Measurements from ENCODE around the gene TPGS2. TPM values are rescaled to one million over a fixed set of nuclear protein-coding genes. Genes with fewer than 3 reads are reported as not detected.
A peak's percentile ranks its signal among the peaks of the same experiment; 100 is the strongest.

Gene TPGS2
- total and polyA plus RNA-seq, 9 donors: 55.9 to 122 (median 74.1) TPM

DNA sequence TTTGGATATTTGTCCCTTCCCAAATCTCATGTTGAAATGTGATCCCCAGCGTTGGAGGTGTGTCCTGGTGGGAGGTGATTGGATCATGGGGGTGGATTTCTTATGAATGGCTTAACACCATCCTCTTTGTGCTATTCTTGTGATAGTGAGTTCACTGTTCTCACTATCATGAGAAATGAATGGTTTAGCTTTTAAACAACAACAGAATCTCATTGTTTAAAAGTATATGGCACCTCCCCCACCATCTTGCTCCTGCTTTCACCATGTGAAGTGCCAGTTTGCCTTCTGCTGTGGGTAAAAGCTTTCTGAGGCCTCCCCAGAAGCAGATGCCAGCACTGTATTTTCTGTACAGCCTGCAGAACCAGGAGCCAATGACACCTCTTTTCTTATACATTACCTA lies 38.3 kb upstream of the TPGS2 start:
- Histone ChIP-seq H3K4me3 (no peak overlapping the region), H3K27ac (no peak overlapping the region), H3K9me3 (no peaks in the 10 kb centered on the region), H3K36me3 (no peaks in the 10 kb centered on the region), H3K4me1 (ENCODE audit: insufficient read depth) (no peaks in the 10 kb centered on the region), H3K27me3 (no peaks in the 10 kb centered on the region)
- intact Hi-C loops (cut with DNase I): no loop called here
- no peak for DNase-seq
- WGBS, 3 donors: 92 to 94% (median 94%) methylated on average over 1 of the region's 1 CpG
- no peak for TF ChIP-seq EP300 (IDR thresholded peaks at IDR 0.05)
- TF ChIP-seq, protein P1, sequence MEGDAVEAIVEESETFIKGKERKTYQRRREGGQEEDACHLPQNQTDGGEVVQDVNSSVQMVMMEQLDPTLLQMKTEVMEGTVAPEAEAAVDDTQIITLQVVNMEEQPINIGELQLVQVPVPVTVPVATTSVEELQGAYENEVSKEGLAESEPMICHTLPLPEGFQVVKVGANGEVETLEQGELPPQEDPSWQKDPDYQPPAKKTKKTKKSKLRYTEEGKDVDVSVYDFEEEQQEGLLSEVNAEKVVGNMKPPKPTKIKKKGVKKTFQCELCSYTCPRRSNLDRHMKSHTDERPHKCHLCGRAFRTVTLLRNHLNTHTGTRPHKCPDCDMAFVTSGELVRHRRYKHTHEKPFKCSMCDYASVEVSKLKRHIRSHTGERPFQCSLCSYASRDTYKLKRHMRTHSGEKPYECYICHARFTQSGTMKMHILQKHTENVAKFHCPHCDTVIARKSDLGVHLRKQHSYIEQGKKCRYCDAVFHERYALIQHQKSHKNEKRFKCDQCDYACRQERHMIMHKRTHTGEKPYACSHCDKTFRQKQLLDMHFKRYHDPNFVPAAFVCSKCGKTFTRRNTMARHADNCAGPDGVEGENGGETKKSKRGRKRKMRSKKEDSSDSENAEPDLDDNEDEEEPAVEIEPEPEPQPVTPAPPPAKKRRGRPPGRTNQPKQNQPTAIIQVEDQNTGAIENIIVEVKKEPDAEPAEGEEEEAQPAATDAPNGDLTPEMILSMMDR (IDR thresholded peaks at IDR 0.05): no peak
- no peak for TF ChIP-seq POLR2A (IDR thresholded peaks at IDR 0.05)

DNA sequence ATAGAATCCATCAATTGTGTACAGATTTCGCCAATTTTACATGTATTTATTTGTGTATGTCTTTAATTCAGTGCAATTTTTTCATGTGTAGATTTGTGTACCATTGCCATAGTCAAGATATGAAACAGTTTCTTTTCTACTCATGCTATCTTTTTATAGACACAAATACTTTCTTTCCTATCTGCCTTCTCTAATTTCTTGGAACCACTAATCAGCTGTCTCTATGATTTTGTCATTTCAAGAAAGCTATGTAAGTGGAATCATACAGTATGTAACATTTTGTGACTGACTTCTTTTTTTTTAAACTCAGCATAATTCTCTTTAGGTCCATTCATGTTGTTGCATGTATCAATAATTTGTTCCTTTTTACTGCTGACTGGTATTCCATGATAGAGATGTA lies 33.4 kb upstream of the TPGS2 start:
- no peaks in the 10 kb centered on the region for H3K27me3 ChIP-seq
- WGBS, 3 donors: 98 to 100% (median 98%) methylated on average over 1 of the region's 1 CpG
- H3K4me3 ChIP-seq: no peak overlapping the region
- H3K36me3 ChIP-seq: no peaks in the 10 kb centered on the region
- H3K27ac ChIP-seq: no peak overlapping the region
- H3K9me3 ChIP-seq: no peaks in the 10 kb centered on the region
- H3K4me1 ChIP-seq (ENCODE audit: insufficient read depth): peaks cover 4% of the 10 kb centered on the region
- intact Hi-C loops (cut with DNase I): no loop called here
- DNase-seq: no peak
- TF ChIP-seq POLR2A (IDR thresholded peaks at IDR 0.05): no peak
- no peak for TF ChIP-seq EP300 (IDR thresholded peaks at IDR 0.05)
- TF ChIP-seq, protein P1 (IDR thresholded peaks at IDR 0.05): no peak

DNA sequence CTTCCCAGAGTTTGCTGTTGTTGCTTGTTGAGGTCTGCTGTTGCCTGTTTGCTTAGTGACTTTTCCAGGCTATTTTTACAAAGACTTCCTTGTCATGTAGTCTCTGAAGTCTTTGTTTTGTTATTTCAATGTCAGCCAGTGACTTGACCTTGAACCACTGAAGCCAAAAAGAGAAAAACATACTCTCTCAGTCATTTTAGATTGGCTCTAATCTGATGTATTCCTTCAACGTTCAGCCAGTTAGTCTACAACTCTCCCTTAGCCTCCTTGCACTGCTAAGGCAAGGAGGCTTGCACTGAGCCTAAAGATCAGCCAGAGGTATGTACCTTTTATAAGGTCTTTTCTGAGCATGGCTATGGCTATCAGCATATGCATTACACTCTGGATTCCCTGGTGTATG lies 28.0 kb upstream of the TPGS2 start:
- peaks cover 0 to 4% of the 10 kb centered on the region in 2 donors for H3K9me3 ChIP-seq
- no peak for DNase-seq
- H3K4me1 ChIP-seq (ENCODE audit: insufficient read depth): peaks cover 7% of the 10 kb centered on the region
- TF ChIP-seq EP300 (IDR thresholded peaks at IDR 0.05): no peak
- no peaks in the 10 kb centered on the region for H3K27me3 ChIP-seq
- WGBS, 3 donors: 0 to 7% (median 3%) methylated on average over 1 of the region's 1 CpG
- H3K4me3 ChIP-seq: no peak overlapping the region
- intact Hi-C loops (cut with DNase I): no loop called here
- no peaks in the 10 kb centered on the region for H3K36me3 ChIP-seq
- peak overlapping the region in 1 of 2 donors; percentile 32 for H3K27ac ChIP-seq

DNA sequence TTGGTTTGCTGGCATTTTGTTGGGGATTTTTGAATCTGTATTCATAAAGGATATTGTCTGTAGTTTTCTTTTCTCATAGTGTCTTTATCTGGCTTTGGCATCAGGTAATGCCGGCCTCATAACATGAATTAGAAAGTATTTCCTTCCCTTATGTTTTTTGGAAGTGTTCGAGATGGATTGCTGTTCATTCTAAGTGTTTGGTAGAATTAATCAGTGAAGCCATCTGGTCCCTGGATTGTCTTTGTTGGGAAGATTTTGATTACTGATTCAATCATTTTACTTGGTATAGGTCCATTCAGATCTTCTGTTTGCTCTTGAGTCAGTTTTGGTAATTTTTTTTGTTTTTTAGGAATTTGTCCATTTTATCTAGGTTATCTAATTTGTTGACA lies 22.4 kb upstream of the TPGS2 start:
- intact Hi-C loops (cut with DNase I): no loop called here
- 60 to 93% (median 85%) methylated on average over 2 of the region's 2 CpGs for WGBS, 3 donors
- H3K4me1 ChIP-seq (ENCODE audit: insufficient read depth): no peaks in the 10 kb centered on the region

DNA sequence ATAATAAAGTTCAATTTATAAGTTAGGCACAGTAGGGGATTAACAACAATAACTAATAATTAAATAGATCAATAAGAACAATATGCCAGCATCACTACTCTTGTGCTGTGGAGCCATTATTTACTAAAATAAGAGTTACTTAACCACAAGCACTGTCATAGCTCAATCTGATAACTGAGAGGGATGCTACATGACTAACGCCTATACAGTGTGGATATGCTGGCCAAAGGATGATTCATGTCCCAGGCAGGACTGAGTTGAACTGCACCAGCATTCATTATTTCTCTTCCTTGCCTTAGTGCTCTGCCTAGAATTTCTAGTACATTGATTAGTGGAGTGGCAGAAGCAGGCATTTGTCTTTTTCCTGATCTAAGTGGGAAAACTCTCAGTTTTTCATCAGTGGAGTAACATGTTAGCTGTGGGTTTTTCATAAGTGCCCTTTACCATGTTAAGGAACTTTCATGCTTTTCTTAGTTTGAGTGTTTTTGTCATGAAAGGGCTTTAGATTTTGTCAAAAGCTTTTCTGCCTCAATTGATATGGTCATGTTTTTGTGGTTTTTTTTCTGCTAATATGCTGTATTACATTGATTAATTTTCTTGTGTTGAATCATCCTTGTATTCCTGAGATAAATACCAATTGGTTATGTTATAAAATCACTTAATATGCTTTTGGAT lies 21.9 kb upstream of the TPGS2 start:
- Histone ChIP-seq H3K4me3 (no peak overlapping the region), H3K4me1 (ENCODE audit: insufficient read depth) (no peaks in the 10 kb centered on the region), H3K9me3 (peaks cover 0 to 4% of the 10 kb centered on the region in 2 donors), H3K27me3 (no peaks in the 10 kb centered on the region), H3K36me3 (no peaks in the 10 kb centered on the region), H3K27ac (no peak overlapping the region)
- no peak for DNase-seq
- 45 to 75% (median 47%) methylated on average over 1 of the region's 1 CpG for WGBS, 3 donors
- TF ChIP-seq, protein P1 (IDR thresholded peaks at IDR 0.05): no peak
- TF ChIP-seq POLR2A (IDR thresholded peaks at IDR 0.05) (no peak), EP300 (IDR thresholded peaks at IDR 0.05) (no peak)
- intact Hi-C loops (cut with DNase I): no loop called here

More for the DNA sequence above, 22.4 kb upstream of the TPGS2 start:
- DNase-seq: no peak
- Histone ChIP-seq H3K27ac (no peak overlapping the region), H3K36me3 (no peaks in the 10 kb centered on the region), H3K27me3 (no peaks in the 10 kb centered on the region), H3K9me3 (peaks cover 0 to 4% of the 10 kb centered on the region in 2 donors), H3K4me3 (no peak overlapping the region)
- TF ChIP-seq, protein P1 (IDR thresholded peaks at IDR 0.05): no peak
- TF ChIP-seq EP300 (IDR thresholded peaks at IDR 0.05) (no peak), POLR2A (IDR thresholded peaks at IDR 0.05) (no peak)
